Right renal pelvis (tissue), 4 donors: ENCODE results near the gene PDRG1. TPM values are rescaled to one million over a fixed set of nuclear protein-coding genes. Genes with fewer than 3 reads are reported as not detected.

Experiments used
- DNase-seq, 4 donors: peaks; one replicate each; pipeline ENCODE4 v3.0.0-alpha.2; 2013; ENCODE audit warnings: low read depth in 4 of 4, low spot score in 3 of 4, missing footprints in 1 of 4
- polyA plus RNA-seq, 4 donors: library from polyadenylated mRNA; unstranded; fragments of 120-200 nt; gene quantifications; one replicate each; pipeline ENCODE4 v1.2.1, GENCODE V29; 2013; ENCODE audit not compliant: insufficient read length in 4 of 4

The PDRG1 gene
- polyA plus RNA-seq, 4 donors: 18.7 to 21.9 (median 20.4) TPM

DNA sequence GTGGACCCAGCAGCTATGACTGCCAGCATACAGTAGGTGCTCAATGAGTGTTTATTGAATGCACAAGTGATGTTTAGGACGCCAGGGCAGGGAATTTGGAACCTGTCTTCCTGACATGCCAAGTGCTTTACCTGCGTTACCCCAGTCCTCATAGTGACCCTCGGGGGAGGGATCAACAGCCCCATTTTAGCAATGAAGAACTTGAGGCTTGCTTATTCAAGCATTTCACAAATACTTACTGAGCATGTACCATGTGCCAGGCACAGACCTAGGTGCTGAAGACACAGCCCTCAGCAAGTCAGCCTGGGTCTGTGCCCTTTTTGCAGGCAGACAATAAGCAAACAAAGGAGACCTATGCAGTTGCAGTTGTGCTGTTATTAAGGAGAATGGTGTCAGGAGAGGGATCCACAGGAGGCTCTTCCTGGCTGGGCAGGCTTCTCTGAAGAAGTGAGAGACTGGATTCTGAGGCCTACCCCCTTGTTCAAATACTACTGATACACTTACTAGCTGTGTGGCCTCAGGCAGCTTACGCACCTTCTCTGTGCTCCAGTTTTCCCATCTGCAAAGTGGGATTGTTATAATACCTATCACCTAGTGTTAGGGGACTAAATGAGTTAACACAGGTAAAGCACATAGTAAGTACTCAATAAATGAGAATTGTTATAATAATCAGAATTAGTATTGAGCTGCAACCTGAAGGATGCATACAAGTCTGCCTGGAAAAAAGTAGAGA lies 41.6 kb downstream of the PDRG1 start:
- DNase-seq: no peak

DNA sequence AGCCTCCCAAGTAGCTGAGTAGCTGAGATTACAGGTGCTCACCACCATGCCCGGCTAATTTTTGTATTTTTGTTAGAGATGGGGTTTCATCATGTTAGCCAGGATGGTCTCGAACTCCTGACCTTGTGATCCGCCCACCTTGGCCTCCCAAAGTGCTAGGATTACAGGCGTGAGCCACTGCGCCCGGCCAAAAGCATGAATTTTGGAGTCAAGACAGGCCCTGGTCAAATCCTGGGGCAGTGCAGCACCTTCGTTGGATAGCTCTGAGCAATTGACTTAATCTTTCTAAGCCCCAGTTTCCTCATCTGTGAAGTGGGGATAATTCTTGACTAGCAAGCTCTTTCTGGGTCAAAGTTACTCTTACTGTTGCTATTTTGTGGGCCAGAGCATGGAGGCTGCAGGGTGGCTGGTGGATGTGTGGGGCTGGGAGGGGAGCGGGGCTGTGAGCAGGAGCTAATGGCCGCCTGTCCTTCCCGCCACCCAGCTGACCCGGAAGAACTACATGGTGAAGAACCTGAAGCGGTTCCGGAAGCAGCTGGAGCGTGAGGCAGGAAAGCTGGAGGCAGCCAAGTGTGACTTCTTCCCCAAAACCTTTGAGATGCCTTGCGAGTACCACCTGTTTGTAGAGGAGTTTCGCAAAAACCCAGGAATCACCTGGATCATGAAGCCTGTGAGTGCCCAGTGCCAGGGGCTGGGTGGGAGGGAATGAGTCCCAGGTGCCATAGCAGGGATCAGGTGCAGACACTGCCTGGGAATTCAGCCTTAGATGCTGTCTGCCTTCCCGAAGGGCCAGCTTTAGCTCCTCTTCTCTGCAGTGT lies 42.4 kb downstream of the PDRG1 start:
- no peak for DNase-seq

DNA sequence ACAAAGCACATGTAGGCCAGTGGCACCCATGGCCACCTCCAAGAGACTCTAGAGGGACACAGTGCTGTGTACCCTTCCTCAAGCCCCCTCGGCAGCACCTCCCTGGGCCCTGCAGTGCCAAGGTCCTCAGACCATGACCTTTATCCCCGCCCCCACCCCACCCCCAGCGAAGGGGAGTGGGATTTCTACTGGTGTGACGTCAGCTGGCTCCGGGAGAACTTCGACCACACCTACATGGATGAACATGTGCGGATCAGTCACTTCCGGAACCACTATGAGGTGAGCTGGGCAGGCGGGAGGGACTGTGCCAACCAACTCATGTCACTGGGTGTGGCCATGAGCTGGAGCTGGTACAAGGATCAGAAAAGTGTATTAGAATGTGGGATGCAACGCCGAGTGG lies 43.4 kb downstream of the PDRG1 start:
- DNase-seq: no peak

DNA sequence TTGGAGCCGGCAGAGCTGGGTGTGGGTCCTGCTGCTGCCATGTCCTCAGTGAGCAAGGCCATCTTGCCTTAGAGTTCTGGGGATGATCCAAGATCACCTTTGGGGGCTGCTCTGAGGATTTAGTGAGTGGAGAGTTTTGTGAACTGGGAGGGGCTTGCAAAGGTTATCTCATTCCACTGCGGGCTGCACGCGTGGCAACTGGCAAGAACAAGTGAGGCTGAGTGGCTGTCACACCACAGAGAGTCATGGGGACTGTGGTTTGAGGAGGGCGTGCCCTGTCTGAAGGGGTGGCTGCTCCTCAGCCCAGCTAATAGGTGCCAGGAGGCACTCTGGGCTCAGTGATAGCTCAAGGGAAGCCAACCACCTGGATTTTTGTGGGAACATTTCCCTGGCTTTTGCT lies 43.8 kb downstream of the PDRG1 start:
- no peak for DNase-seq

DNA sequence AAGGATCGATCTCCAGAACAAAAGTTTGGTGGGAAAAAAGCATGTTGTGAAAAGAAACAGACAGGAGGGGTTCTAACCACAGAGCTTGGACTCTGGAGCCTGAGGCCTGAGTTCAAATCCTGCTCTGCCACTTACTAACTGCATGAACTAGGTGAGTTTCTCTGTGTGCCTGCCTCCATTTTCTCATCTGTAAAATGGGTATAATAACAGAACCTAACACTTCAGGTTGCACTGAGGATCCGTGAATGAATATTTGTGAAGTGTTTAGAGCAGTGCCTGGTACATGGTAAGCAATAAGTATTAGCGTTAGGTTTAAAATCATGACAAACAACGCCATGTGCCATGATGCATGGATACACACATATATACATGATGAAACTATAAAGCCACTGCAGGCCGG lies 44.8 kb downstream of the PDRG1 start:
- no peak for DNase-seq

DNA sequence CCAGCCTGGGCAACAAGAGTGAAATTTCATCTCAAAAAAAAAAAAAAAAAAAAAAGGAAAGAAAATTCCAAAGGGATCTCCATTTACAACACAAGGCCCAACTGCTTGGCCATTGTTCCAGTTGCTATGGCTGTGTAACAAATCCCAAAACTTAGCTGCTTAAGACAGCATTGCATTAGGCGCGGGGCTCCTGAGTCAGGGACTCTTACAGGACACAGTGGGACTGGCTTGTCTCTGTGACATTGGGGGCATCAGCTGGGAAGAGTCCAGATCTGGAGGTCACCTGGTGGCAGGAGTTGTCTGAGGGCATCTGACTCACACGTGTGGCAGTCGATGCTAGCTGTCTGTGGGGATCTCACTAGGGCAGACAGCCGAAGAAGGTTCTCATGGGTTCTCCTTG lies 45.8 kb downstream of the PDRG1 start:
- no peak for DNase-seq

DNA sequence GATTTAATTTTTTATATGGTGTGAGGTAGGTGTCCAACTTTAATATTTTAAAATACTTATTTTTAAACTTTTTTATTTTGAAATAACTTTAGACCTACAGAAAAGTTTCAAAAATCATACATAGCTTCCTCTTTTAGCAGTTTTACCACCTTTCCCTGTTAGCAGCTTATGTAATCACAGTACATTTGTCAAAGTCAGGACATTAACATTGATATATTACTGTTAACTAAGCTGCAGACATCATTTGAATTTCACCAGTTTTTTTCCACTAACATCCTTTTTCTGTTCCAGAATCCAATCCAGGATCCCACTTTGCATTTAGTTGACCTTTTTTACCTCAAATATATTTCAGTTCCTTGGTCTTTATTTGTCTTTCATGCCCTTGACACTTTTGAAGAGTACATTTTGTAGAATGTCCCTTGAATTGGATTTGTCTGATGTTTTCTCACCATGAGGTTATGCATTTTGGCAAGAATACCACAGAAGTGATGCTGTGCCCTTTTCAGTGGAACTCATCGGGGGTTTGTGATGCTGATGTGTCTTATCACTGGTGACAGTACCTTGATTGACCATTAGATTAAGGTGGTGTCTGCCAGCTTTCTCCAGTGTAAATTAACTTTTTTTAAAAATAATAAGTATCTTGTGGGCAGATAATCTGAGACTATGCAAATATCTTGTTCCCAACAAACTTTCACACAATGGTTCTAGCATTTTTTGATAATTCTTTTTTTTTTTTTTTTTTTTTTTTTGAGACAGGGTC lies 48.0 kb downstream of the PDRG1 start:
- DNase-seq: no peak

DNA sequence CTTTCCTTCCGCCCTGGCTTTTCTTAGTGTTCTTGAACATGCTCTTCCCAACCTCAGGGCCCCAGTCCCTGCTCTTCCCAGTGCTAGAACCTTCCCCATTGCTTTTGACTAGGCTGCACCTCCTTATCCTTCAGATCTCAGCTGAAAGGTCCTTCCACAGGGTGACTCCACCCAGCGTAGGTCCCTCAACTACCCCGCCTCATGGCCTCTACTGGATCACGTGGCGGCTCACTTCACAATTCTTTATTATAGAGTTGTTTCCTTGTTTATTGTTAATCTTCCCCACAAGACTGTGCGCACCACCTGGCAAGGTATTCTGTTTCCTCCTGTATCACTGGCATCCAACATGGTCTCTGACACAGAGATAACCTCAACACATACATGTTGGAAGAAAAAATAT lies 50.2 kb downstream of the PDRG1 start:
- DNase-seq: no peak

DNA sequence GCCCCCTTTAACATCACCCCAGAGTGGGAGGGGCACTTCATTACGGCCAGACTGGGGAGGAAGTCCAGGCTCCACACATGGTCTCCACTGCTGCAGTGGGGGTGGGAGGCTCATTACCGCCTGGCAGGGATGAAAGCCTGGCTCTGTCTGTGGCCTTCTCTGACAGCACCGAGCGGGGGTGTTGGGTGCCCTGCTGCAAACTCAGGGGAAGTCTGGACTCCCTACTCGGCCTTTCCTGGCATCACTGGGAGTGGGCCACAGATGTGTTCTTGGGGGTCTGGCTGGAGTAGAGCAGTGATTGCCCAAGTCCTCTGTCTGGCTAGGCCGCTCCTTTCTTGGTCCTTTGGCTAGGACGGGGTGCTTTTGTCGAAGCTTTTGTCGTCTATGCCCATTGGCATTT lies 54.3 kb downstream of the PDRG1 start:
- no peak for DNase-seq

DNA sequence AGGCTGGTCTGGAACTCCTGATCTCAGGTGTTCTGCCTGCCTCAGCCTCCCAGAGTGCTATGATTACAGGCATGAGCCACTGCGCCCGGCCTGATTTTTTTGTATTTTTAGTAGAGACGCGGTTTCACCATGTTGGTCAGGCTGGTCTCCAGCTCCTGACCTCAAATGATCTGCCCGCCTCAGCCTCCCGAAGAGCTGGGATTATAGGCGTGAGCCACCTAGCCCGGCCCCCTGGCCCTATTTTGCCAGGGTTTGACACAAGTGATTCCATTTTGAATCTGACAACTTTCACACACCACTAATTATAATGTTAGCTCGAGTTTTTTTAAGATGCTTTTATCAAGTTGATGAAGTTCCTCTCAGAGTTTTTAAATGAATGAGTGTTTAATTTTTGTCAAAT lies 55.8 kb downstream of the PDRG1 start:
- no peak for DNase-seq

DNA sequence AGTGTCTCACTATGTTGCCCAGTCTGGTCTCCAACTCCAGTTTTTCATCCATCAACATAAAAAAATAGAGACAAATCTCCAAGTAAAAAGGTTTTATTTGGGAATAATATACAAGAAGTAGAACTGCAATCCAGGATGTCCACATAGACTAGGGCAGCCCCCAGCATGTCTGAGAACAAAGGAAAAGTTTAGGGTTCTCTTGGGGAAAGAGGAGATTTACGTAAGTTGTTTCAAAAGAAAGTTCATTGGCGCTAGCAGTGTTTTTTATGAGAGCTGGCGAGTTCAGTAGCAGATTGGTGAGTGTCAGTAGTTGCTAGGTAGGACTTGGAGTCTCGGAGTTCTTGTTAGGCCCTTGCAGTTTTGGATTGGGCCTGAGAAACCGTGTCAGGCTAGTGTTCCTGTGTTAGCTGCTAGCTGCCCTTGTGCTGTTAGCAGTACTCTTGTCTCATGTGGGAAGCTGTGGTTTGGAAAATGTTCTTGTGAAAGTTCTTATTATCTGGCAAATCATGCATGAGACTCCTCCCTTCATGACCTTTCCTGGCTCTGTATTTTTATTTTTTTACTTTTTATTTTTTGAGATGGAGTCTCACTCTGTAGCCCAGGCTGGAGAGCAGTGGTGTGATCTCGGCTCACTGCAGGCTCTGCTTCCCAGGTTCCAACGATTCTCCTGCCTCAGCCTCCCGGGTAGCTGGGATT lies 56.7 kb downstream of the PDRG1 start:
- peak in 2 of 4 donors; percentile 15 to 22 for DNase-seq

Other genes with a start within 250 kb of the PDRG1 start
- 10 to 100 TPM; 75.2 to 87.9 (median 85.4) TPM for gene BCL2L1, start 229.2 kb downstream of the PDRG1 start, polyA plus RNA-seq
- gene TPX2, start 212.8 kb downstream of the PDRG1 start, polyA plus RNA-seq: 10 to 100 TPM; 46.9 to 50.8 (median 48.5) TPM
- gene MYLK2, start 132.7 kb downstream of the PDRG1 start, polyA plus RNA-seq: under 1 TPM; 0.44 to 0.94 (median 0.75) TPM
- 1 to 10 TPM; 6.5 to 8.9 (median 7.4) TPM for gene FOXS1, start 106.4 kb downstream of the PDRG1 start, polyA plus RNA-seq
- gene DUSP15, start 81.5 kb downstream of the PDRG1 start, polyA plus RNA-seq: 10 to 100 TPM; 16.1 to 23.1 (median 19.2) TPM
- 1 to 10 TPM; 3.1 to 5.6 (median 3.2) TPM for gene TTLL9, start 81.4 kb downstream of the PDRG1 start, polyA plus RNA-seq
- under 1 TPM; 0.26 to 0.39 (median 0.37) TPM for gene XKR7, start 16.1 kb upstream of the PDRG1 start, polyA plus RNA-seq
- 1 to 10 TPM; 7.0 to 8.5 (median 7.7) TPM for gene CCM2L, start 58.4 kb upstream of the PDRG1 start, polyA plus RNA-seq
- gene HCK, start 100.2 kb upstream of the PDRG1 start, polyA plus RNA-seq: 1 to 10 TPM; 2.0 to 2.9 (median 2.6) TPM
- 10 to 100 TPM; 69.8 to 74.8 (median 73.5) TPM for gene TM9SF4, start 157.7 kb upstream of the PDRG1 start, polyA plus RNA-seq